HG03460 (cell line): Measurements from ENCODE around the gene COL23A1.
"Not testable (repeated sequence)": the region's sequence is repeated elsewhere in the genome, so short reads cannot be mapped to it uniquely, and the experiment has no call there.

ENCODE experiments used
- ATAC-seq: cut with Tn5 transposase; IDR thresholded peaks from one replicate; pipeline ENCODE4 v1.9.1; 2021; ENCODE audit not compliant: unreplicated experiment

COL23A1 gene

DNA sequence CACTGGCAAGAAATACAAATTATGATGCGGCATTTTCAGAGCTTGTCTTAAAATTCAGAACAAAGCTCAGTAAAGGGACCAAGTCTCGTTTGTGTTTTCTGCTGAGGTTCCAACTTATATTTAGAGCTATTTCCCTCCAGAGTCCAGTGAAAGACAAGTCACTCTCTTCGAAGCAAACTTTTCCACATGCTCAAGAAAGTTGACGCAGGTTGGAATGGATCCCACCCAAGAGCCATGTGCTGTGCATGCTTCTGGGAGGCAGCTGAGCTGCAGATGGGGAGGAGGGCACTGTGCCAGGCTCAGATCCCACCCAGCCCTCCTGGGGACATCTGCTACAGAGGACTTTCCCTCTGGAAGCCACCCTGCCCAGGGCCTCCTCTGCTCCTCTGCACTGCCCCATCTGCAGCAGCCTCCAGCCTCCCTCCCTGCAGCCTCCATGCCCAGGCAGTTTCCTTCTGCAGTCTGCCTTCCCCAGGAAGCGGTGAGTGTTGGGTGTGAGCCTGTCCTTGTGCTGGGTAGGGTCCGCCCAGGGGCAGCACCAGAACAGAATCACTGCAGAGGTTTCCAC lies 75.3 kb downstream of the COL23A1 start:
- ATAC-seq: no peak

DNA sequence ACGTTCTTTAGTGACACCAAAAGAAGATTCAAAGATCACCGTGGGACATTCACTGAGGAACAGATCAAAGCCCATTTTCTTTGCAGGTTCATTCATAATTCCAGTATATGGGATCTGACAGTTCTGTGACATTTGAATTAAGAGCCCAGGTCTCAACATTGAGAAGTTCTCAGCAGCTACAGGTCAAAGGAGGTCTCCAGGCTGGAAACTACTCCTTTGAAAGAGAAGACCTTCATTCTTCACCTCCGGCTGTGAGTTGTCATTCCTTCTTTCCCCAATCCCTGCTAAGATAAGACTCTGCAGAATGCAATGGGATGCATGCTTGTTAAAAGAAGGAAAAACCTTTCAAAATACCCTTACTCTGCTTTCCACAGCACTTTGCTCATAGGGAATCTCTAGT lies 79.0 kb downstream of the COL23A1 start:
- no peak for ATAC-seq

DNA sequence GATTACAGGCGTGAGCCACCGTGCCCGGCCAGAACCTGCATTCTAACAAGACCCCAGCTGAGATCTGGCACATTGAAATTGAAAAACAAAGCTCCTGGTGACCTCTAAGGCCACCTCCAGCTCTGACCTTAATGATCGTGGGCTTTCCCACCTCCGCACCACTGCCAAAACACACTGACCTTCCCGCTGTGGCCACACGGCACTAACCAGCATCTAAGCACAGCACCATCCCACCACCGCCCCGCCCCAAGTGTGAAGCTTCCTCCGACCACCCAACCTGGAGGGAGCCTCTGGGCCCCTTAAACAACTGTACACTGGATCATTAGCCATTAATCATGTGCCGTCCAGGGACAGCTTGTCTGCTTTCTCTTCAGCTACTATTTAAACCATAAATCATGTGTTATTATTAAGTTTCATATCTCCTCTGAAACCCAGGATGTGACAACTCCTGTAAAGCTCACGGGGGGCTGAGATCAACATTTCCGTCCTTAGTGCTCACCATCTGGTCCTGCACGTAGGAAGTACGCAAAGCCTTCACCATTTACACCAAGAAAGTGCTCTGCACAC lies 80.6 kb downstream of the COL23A1 start:
- ATAC-seq: no peak

DNA sequence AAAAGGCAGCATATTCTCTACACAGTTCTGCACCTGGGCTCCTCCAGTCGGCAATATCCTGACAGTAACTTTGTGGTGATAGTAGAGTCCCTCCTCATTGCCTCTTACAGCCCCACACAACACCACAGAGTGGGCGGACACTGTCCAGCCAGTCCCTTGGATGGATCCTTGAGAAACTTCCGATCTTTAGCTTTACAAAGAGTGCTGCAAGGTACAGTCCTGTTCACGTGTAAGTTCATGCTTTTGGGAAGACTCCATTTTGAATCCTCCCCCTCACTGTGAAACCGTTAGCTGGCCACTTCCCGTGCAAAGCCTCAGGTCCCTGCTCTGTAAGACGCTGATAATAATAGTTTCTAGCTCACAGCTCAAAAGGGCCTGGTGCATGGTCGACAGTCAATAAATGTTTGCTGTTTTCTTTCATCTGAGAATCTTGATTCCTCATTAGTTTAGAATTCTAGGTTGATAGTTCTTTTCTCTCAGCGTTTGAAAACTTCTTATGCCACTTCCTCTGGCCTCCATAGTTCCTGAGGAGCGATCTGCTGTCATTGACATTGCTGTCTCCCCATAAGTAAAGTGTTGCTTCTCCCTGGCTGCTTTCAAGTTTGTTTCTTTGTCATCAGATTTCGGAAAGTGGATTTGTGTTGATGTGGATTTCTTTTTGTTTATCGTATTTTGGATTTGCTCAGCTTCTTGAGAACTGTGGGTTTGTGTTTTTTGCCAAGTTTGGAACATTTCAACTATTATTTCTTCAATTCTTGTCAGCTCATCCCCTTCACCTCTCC lies 82.9 kb downstream of the COL23A1 start:
- no peak for ATAC-seq

DNA sequence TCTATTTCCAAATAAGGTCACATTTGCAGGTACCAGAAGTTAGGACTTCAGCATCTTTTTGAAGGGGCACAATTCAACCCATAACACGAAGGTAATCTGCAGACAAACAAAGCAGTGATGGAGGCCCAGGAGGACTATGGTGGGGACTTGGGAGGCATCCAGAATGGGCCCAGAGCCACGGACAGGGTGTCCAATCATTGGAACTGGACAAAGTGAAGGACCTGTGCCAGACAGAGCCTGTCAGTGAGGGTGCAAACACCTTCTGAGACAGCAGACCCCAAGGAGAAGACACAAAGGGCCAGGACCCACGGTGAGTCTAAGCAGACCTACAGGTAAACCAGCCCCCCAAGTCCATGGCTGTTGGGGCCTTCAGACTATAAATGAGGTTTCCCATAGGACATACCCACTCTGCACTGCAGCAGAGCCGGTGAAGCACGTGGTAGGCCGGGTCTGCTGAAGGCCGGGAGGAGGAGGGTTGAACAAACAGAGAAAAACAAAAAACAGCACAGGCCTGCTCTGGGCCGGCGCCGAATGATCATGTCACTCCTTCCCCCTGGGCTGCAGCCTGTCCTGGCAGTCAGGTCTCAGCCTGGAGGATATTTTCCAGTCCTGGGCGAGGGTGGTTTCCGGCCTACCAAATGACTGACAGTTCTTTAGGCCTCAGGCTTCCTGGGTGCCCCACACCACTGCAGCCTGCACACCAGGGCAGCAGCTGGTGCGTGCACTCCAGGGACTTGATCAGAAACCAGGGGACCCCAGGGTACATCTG lies 84.4 kb downstream of the COL23A1 start:
- ATAC-seq: no peak

DNA sequence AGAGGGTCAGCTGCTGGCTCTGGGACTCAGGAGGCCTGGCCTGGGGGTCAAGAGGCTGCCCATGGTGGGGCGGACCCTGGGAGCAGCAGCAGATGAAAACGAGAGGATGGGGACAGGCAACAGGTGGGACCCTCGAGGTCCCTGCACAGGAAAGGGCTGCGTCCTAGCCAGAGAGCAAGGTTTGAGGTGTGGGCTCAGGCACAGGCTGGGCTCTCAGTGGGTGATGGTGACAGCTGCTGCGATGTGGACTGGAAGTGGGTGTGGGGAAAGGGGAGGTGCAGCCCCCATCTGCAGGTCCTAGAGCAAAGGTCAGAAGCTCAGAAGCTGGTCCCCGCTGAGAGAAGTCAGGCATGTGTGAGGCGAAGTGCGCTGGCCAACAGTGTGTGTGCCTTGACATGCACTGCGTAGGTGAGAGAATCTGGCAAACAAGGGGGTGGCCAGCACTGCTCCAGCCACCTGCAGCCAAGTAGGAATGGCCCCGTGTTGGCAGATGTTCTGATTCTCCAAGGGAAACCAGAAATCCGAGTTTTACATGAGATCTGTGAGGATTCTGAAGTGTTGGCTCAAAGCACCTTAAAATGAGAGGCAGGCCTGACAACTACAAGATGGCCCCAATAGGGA lies 85.7 kb downstream of the COL23A1 start:
- no peak for ATAC-seq

DNA sequence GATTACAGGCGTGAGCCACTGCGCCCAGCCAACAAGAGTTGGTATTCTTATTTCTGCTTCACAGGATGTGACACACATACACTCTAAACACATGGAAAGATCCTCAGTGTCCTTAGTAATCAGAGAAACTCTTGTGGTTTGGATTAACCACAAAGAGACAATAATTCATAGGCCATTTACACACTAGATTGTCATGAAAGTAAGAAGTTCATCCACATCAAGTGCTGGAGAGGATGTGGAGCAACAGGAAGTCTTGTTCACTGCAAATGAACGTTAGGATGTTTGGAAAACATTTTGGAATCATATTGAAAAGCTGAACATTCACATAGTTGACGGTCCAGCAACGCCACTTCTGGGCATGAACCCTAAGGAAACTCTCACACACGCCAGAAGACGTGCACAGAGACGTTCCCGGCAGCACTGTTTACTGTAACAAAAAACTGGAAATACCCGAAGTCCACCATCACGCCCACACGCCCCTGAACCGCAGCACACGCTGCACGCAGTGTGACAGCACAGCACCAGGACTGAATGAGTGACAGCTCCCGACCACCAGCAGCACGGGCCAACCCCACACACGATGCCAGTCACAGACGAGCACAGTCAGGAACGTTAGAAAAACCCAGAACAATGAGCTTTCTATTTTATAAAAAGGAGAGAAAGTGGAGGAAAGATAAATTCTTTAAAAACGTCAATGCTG lies 87.6 kb downstream of the COL23A1 start:
- no peak for ATAC-seq

DNA sequence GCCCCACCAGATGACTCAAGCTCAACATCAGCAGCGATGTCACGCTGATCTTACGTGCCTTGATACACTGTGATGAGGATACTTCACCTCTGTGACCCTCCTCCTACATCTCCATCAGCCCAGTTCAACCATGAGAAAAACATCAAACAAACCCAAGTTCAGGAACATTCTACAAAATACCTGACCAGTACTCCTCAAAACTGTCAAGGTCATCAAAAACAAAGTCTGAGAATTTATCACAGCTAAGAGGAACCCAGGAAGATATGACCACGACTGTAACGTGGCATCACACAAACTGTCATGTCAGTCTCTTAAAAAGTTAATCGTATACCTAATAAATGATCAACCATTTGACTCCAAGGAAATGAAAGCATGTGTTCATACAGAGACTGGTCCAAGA lies 90.8 kb downstream of the COL23A1 start:
- ATAC-seq: no peak

DNA sequence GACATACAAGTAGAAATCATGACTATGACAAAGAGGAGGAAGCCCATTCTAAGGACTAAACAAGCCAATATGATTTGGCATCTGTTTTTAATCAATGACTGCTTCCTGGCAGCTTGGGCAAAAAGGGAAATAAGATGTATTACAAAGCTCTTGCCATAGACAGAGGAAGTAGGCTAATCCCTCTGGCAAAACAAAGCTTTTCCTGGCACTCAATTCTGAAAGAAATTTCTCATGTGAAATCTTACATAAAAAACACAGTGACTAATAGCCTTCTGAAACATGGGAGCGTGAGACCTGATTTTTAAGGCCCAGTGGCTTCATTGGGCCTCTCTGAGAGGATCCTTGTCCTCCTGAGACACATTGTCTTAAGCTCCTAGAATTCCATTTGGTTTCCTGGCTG lies 93.6 kb downstream of the COL23A1 start:
- no peak for ATAC-seq

DNA sequence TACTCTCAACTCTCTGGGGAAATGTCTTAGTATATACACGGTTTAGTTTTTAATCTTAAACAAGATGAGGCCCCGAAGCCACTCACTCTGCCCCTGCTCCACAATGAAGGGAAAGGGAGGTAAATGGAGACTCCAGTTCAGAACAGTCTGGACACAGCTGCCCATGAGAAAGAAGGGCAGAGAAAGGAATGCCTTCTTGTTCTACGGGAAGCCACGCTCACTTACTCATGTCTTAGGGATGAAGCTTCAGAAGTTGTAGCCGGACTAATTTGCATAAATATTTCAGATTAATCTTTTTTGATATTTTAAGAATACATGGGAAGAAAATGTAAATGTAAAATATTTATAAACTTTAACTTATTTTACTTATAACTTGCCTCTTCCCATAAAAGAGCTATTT lies 94.0 kb downstream of the COL23A1 start:
- ATAC-seq: no peak

DNA sequence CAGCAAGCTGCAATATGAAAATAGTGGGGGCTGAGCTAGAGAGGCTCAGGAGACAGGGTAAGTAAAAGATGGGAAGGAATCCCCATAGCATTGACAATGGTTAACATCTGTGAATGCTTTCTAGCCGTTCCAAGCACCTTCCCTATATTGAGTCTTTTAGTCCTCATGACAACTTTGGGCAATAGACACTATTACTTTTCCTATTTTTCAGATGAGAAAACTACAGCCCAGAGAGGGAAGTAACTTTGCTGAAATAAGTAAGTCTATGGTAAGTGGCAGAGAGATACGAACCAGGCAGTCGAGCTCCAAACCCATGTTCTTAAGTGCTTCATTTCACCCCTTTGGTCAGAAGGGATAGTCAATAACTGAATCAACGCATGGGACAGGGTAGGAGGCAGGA lies 94.5 kb downstream of the COL23A1 start:
- no peak for ATAC-seq

DNA sequence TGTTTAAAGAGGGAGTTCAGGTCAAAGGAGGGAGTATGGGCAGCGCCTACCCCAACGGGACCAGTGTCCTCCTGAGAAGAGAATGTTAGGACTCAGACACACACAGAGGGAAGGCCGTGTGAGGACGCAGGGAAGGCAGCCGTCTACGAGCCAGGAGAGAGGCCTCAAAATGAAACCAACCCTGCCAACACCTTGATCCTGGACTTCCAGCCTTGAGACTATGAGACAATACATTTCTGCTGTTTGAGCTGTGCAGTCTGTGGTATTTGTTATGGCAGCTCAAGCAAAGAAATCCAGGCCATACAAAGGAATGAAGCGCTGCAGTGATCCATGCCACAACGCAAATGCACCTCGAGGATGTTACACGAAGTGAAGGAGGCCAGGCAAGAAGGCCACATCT lies 97.9 kb downstream of the COL23A1 start:
- ATAC-seq: no peak

DNA sequence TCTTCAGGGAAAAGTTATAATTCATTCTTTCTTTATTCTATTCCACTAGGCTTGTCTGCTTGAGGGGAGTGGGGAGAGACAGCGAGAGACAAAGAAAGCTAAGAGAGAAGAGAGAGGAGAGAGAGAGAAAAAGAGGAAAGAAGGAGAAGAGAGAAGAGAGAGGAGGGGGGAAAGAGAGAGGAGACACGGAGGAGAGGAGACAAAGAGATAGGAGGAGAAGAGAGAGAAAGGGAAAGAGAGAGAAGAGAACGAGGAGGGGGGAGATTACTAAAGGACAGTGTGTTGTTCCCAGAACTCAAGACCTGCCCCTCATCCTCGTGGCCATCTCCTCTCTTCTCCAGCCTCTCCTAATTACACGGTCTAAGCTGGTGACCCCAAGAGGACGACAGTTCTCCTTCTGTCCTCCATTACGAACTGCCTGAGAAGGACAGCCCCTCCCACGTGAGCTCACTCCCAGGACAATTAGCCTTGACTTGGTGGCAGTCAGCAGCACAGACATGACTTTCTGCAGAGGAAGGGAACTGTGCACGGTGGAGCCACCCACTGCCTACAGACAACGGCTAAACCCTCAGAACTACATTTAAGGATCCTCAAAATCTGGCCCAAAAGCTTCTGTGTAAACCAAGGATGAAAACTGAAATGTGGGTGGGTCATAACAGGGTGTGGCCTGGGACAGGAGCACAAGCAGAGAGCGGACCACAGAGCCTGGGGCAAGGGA lies 99.1 kb downstream of the COL23A1 start:
- no peak for ATAC-seq

DNA sequence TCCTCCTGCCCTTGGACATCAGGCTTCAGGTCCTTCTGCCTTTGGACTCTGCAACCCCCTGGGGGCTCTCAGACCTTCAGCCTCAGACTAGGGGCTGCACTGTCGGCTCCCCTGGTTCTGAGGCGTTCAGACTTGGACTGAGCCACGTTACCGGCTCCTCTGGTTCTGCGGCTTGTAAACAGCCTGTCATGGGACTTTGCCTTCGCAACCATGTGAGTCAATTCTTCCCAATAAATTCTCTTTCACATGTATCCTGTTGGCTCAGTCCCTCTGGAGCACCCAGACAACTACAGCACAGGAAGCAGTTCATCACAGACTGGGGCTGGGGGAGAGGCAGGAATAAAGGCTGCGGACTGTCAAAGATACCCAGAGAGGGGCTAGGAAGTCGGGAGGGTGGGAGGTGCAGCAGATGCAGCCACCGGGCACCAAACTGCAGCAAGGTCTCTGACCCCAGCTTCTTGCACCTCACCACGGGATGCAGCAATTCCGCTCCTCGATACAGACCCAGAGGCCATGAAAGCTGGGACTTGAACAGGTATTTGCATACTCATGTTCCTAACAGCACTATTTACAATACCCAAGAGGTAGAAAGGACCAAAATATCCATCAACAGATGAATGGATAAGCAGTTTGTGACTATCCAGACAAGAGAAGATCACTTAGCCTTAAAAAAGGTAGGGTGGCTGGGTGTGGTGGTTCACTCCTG lies 100.8 kb downstream of the COL23A1 start:
- no peak for ATAC-seq

DNA sequence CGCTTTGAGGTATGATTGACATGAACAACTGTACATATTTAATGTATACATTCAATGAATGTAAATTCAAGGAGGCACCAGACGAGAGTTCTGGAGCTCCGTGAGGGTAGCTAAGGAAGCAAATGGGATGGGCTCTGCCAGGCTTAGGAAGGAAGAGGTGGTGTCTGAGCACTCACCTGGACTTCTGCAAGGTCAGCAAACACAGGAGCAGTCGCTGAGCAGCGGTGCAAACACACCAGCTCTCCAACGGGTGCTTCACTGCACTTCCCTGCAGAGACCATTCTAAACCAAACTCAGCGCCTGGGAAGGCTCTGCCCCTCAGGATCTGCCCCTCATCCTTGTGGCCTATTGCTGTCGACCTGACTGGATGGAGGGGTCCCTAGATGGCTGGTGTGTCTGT lies 101.5 kb downstream of the COL23A1 start:
- ATAC-seq: no peak

DNA sequence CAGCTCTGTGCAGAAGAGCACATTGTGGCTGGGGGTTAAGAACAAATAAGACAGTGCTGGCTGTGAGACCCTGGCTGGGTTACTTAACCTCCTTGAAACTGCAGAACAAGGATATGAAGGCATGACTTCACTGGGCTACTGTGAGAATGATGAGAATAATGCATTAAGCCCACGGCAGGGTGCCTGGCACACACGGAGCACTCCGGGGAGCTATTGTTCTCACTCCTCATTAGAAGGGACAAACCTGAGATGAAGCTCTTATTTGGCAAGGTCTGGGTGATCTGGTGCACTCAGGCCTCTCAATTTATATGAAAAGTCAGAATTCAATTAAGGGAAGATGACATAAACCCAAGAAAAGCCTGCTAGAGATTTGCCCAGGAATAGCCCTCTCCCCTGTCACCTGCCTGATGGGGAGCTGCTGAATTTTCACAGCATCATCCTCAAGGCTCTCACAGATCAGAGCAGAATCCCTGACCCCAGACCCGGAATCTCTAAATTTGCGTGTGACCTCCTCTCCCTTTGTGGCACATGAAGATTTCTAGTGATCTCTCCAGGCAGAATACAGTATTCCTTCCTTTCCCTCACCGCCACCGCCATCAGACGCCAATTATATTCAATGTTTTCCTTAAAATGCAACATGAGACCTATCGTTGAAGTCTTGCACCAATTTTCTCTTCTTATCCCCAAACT lies 102.1 kb downstream of the COL23A1 start:
- no peak for ATAC-seq

DNA sequence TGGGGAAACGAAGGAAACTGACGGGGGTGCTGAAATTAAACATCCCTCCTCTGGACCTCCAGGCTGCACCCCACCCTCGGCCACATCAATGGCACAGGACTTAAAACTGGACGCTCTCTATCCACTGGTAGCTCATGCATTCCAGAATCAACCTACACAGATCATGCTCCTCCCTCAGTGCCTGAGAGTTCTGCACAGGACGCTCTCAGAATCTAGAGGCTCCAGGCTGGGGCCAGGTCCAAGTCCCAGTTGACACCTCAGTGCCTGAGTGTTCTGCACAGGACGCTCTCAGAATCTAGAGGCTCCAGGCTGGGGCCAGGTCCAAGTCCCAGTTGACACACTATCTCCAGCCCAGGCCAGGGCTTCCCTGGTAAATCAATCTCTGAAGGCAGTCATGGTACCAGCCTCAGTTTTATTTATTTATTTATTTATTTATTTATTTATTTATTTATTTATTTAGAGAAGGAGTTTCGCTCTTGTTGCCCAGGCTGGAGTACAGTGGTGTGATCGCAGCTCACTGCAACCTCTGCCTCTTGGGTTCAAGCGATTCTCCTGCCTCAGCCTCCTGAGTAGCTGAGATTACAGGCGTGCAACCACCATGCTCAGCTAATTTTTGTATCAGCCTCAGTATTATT lies 103.2 kb downstream of the COL23A1 start:
- not testable (repeated sequence) for ATAC-seq

DNA sequence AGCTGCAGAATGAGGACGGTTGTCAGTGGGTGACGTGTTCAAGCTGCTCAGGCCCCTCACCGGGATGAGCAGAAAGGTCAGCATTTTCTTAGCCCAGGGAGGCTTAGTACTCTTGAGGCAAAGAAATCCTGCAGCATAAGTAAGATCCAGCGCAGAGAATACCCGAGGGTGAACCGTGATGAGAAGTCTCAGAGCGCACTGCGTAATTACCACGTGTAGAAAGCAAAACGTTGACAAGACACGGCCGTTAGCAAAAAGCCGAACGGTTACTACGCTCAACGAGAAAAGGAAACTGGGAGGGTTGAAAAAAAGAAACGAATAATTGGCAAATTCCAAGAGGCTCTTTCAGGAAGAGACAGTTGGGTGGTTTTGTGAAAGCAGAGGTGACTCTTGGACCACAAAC lies 104.0 kb downstream of the COL23A1 start:
- ATAC-seq: no peak
